HG03196 (cell line): ENCODE results near the gene SFN.
"Not testable (repeated sequence)": the region's sequence is repeated elsewhere in the genome, so short reads cannot be mapped to it uniquely, and the experiment has no call there.

ENCODE experiments used
- ATAC-seq: cut with Tn5 transposase; IDR thresholded peaks from one replicate; pipeline ENCODE4 v1.9.1; 2021; ENCODE audit not compliant: unreplicated experiment

The SFN gene

DNA sequence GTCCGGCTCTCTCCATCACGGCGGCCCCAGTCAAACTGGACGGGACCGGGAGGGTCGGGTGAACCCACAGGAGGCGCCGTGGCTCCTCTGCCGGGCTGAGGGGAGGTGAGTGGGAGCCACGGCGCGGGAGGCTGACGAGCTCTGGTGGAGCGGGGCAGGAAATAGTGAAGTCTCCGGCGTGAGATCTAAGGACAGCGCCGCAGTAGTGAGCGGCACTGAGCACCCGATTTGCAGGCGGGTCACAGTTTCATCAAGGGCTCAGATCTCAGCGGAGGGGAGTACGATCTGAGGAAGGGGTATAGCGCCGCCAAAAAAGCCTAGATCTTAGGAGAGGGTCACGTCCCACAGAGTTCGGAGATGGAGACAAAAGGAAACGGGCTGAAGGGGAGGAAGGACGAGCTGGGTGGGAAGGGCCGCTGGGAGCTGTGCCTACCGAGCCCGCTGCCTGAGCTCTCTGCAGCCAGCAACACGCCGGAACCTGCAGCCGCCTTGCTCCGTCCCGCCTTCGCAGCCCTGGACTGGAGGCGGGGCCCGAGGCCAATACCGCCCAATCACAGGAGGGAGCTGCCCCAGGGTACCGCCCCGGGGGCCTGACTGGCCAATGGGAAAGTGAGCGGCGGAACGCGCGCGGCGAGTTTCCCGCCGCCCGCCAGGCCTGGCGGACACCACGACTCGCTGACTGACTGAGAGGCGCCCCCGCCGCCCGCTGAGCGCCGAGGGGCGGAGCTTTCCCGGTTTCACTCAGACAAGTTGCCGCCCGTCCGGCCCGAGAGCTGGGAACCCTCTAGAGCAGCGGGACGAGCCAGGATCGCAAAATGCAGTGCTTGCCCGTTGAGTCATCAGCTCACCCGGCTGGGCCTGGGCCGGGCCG, 1.9 kb downstream of the SFN start:
- peak; percentile 92 for ATAC-seq

DNA sequence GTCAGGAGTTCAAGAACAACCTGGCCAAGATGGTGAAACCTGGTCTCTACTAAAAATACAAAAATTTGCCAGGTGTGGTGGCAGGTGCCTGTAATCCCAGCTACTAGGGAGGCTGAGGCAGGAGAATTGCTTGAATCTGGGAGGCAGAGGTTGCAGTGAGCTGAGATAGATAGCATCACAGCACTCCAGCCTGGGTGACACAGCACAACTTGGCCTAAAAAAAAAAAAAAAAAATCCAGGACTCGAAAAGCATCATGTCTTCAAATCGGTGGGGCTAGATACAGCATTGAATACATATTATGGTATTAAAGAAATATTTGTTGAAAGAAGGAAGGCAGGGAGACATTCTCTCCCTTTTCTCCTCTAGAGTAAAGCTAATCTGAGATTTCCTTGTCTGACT, 10.1 kb downstream of the SFN start:
- ATAC-seq = not testable (repeated sequence)

DNA sequence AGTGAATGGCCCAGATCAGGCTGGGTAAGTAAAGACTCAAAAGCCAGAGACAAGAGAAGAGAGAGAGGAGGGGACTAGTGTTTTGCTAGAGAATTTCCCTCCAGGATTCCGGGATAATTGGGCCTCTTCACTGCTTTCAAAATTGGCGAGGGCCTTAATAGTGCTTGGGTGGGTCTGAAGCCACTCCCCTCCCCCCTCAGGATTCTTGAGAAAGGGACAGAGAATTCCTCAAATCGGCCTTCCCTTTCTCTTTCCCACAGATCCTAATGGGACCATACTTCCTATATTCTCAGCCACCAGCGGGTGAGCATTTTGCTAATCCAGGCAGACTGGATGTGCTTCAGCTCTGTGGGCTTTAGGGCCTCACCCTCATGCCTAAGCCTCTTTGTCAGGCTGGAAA, 11.9 kb downstream of the SFN start:
- ATAC-seq = no peak

DNA sequence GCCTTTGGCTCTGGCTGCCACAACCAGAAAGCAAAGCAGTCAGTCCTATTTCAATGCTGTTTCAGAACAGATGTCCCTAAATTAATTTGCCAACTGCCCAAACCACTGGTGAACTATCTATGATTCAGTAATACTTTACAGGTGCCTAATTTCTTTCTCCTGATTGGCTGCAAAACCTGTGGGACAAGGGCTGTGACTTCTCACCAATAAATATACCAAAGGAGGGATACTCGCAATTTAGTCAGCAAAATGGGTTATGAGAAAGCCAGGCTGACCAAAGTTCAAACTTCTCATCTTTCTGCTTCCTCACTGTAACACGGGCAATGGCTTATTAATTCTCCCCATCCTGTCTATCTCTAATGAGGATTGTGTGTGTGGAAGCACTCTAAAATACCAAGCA, 14.4 kb downstream of the SFN start:
- no peak for ATAC-seq

DNA sequence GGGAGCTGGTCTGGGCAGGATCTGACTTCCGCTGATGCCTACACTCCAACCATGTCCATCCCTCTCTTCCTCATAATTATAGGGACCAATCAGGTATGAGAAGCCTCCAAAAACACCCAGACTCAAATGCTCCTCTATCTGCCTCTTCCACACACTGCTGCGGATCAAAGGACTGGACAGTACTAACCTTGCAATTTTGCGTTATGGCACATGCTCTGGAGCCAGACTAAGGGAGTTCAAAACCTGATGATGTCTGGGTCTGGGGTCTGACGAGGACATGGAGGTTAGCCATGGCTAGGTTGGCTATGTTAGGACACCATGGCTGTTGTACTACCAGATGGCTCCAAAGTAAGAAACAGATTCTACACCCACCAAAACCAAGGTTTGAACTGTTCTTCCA, 16.8 kb downstream of the SFN start:
- ATAC-seq = no peak

DNA sequence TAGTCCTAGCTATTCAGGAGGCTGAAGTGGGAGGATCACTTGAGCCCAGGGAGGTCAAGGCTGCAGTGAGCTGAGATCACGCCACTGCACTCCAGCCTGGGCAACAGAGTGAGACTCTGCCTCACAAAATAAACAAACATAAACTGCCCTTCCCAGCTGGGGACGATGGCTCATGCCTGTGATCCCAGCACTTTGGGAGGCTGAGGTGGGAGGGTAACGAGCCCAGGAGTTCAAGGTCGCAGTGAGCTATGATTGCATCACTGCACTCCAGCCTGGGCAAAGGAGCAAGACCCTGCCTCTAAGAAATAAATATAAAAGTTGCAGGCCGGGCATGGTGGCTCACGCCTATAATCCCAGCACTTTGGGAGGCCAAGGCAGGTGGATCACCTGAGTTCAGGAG, 18.7 kb downstream of the SFN start:
- not testable (repeated sequence) for ATAC-seq

DNA sequence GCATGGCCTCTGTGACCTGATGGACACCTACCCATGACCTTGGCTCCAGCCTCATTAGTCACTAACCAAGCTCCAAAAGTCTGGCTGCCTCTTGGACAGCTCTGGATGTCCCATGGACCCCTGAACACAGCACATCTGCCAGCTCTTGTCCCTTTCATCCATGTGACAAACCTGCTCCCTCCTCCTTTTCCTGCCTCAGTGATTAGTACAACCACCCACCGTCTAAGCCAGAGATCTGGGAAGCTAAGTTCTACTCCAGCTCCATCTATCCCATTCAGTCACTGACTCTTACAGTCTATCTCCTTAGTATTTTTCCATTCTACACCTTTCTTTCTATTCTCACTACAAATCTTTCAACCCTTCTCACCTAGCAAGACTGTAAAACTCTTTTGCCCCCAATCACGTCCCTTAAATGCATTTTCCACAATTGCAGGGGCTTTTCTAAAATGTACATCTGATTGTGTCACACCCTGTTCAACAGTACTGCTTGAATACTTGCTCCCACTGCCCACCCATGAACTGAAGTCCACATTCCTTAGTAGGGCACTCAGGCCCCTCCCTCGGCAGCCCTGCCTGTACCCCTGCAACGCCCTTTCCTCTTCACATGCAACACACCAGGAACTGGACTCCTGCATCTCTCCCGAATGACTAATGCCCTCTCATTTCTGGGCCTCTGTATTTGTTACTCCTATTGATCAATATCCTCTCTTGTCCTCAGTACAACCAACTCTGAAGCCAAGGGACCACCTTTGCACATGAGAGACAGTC, 19.9 kb downstream of the SFN start:
- ATAC-seq = no peak

DNA sequence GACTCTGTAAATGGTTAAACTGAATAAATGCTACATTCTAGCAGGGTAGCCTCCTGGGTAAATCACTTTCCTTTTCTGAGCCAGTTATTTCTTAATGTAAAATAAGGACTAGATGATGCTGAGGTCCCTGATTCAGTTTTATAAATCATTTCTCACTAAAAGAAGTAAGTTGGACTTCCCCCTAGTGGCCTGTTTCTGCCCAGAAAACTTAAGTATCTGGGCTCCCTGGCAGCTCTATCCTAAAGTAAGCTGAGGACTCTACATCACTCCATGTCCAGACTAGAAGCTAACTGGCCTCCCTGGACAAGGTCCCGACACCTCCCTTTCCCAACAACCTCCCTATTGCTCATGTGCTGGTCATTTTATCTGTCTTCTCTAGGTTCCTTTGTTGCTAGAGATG, 24.2 kb downstream of the SFN start:
- ATAC-seq = no peak

DNA sequence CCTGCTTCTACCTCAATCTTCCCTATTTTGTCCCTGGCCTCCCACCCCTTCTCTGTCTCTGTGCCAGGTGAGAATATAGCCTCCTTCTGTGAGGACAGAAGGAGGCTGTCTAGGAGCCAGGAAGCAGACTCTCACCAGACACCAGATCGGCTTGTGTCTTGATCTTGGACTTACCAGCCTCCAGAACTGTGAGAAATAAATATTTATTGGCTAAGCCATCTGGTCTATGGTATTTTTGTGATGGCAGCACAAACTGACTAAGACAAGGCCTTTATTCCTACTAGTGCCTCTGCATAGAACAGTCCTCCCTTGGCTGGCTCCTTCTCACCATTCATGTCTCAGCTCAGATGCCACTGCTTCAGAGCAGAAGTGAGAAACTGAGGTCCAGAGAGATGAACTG, 25.3 kb downstream of the SFN start:
- no peak for ATAC-seq

DNA sequence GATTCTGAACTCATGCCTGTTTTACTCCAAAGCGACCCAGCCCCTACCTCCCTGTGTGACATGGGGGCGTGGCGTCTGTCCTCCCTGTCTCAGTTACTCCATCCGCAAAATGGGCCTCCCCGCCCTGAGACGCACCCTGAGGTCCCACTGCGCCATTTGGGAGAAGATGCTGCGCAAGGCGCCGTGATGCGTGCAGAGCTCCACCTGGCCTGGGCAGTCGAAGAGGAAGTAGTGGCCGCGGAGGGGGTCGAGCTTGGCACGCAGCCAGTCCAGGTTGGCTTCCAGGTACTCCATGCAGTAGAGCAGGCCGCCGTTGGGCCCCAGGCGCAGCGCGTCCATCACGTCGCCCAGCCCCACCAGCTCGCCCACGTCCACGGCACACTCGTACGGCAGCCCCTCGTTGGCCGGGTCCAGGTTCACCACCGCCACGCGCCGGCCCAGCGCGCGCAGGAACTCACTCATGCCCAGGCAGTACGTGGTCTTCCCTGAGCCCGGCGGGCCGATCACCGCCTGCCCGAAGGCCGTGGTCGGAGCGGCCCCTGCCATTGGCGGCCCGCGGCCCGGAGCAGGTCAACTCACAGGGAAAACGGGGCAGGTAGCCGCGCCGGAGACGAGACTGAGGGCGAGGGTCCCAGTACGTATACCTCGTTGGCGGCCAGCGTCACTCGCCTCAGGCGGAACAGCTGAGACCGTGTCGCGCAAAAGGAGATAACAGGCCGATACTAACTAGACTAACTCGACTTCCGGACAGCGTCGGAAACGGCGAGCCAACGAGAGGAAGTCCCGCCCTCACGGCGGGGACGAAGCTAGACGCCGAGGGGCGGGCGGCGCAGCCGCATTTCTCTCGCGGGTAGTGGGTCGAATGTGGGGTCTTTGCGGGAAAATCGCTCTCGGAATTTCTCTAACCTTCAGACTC, 26.9 kb downstream of the SFN start, which contains the start of gene GPN2:
Gene GPN2 (minus strand): TSS at position 733 of the 916 bp plus-strand sequence. CDS start 187 bp downstream, at position 546.
- ATAC-seq = peak; percentile 70

DNA sequence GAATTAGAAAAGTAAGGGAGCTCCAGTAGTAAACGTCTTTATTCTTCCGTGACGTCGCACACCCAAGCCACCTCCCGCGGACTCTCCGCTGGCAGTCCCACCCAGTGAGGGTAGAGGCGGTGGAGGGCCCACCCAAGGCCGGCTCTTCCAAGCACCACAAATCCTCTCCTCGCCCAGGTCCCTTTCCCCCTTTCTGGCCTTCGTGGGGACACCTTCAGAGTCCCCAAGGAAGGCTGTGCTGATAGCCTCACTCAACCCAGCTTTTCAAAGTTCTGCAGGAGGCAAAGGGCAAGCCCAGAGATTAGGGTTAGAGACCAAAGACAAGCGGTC, 27.5 kb downstream of the SFN start:
- peak; percentile 19 for ATAC-seq

DNA sequence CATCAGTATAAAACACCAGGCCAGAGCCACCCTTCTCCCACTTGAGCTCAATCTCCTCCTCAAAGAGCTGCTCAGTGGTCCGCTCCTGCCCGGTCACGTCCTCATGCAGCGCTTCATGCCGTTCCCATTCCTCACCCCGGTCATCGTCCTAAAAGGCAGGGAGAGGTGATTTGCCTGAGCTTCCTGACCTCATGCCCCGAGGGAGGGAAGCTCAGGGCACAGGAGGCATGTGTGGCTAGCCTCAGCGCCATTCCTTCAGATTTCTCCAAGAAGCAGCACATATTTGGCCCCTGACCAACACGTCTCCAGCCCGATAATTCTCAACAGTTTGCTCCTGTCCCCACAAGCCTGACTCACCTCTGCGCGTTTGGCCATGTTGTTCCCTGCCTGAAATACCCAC, 31.3 kb downstream of the SFN start:
- no peak for ATAC-seq

DNA sequence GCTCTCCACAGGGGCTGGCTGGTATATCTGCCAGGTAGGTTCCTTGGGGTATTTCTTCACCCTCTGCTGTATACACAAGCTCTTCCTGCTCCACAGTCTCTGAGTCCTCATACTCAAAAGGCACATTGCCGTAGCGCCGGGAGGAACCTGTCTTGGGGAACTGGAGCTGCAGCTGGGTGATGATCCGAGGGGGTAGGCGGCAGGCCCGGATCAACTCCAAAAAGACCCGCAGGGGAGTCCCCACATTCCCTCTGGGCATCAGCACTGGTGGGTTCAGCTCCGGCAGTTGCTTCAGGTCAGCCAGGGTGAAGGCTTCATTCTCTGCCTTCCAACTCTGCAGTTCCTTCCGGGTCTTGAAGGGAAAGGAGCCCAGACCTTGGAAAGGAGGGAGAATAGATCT, 34.4 kb downstream of the SFN start:
- ATAC-seq = no peak

DNA sequence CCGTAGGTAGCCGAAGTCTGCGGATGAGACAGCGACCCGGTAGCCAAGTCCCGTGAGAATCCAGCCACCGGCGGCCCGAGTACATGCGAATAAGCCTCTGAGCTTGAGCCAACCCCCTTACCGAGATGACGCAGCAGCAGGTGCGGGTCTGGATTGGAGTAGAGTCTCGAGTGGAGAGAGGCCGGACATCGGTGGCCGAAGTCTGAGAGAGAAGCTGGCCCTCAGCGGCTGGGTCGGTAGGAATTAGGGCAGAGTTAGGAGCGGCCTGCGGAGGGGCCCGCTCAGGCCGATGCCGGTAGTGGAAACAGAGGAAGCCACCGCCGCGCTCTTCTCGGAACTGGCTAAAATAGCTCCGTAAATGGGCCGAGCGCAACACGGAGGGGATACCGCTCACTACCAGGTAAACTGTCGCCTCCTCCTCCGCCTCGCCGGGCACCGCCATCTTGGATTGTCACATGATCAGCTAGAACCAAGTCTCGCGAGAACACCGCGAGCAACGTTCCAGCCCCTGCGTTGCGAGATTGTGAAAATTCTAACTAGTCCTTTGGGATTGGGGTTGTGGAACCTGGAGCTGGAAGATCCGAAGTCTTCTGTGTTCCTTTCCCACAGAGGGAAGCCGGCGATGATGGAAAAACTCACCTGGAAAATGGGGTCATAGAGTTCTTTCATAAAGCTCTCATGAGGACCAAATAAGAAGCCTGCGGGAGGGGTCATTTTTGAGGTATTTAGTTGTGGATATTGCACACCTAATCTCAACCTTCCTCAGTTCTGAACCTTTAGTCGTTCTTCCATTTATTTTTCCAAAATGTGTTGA, 37.3 kb downstream of the SFN start, which contains the start of gene GPATCH3:
Gene GPATCH3 (minus strand): TSS at position 467 of the 814 bp plus-strand sequence. CDS start 25 bp downstream, at position 442.
- ATAC-seq = peak; percentile 85

DNA sequence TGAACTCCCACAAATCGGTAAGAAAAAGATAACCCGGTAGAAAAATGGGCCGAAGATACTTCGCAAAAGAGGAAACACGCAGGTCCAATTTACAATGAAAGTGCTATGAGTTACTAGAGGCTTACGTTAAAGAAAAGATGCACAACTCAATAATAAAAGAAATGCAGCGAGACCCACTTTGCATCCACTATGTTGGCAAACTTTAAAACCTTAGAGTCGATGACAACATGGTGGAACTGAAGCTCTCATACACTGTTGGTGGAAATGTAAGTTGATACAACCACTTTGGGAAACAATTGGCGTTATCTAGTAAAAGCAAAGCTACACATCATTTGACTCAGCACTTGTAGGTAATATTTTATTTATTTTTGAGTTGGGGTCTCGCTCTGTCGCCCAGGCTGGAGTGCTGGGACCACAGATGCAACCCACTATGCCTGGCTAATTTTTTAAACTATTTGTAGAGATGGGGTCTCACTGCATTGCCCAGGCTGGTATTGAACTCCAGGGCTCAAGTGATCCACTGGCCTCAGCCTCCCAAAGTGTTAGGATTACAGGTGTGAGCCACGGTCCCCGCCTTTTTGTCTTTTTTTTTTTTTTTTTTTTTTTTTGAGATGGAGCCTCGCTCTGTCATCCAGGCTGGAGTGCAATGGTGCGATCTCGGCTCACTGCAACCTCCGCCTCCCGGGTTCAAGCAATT, 38.0 kb downstream of the SFN start:
- ATAC-seq = no peak

DNA sequence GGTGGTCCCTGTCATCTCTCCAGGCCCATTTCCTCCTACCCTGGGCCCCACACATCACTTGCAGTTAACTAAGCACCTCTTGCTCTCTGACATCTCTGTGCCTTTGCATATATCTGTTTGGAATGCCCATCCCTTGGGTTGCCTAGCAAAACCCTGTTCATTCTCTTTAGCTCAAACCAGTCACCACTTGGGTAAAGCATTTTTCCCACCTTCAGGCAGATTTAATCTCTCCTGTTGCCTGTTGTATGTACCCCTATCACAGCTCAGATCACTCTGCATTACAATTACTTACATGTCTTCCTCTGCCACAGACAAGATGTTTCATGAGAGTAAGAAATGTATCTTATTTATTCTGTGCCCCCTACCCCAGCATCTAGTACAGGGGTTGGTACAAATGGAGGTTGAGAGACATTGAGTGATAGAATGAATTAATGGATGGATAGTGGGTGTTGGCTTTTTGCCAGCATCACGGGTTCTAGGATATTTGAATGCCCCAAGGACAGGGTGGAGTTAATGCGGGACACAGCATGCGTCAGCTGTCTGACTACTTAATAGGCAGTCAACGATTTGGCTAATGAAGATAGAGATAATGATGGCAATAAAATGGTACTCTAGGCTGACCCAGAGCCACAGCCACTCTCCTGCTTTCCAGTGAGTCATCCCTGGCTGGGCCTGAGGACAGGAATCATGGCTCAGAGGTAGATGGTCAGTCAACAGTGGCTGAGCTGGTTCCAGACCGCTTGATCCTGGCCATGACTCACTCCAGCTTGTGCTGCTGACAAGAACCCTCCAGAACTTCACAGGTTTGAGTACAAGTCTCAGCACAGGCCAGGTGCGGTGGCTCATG, 44.3 kb downstream of the SFN start:
- no peak for ATAC-seq

DNA sequence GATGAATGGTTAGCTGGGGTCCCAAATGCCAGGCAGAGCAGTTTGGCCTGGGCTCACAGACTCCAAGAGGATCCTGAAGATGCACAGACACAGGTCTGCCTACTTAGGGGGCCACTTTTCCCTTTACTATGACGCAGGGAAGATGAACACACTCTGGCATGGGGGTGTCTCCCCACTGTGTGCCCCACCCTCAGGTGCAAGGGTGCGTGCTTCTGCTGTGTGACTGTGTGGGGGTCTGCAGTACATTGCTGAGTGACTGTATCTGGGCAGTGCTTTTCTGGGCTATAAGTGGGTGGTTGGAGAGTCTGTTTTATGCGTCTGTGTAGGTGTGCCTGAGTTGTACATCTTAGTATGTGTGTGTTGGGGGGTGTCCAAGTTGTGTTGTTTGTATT, 47.0 kb downstream of the SFN start:
- no peak for ATAC-seq

DNA sequence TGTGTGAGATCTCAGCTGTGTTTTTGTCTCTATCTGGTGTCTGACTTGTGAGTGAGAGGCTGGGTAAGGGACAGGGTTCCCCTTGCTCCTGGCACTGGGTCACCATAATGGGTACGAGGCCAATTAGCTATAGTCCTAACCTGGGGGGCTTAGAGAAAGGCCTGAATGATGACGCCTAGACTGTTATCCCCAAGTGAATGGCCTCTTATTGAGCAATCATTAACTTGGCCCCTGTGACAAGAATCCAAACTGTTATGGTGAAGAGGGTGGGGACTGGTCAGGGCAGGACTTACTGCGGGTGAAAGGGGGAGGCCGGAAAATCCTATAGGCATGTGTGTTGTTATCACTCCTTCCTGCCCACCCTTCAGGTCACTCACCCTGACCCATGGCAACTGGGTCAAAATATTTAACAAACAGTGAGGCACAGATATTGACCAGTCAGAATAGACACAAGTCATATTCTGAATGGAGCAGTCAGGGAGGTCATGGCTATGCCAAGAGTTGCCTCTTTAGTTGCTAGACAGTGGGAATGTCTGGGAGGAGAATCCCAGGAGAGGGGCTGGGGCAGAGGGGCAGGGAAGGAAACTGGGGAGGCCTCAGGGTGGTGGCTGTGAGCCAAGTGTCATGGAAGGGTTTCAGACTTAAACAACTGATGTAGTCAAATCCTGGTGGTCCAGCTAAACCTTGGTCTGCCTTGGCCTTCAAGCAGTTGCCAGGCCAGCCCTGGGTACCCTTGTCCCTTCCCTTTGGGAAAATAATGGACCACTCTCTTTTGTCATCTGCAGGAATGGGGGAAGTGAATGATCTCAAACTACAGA, 47.6 kb downstream of the SFN start:
- no peak for ATAC-seq
